Endometrial microvascular endothelial cells (primary cell): ENCODE measurements around the gene FBXO5. TPM values are rescaled to one million over a fixed set of nuclear protein-coding genes. Genes with fewer than 3 reads are reported as not detected.
"Not testable (repeated sequence)": the region's sequence is repeated elsewhere in the genome, so short reads cannot be mapped to it uniquely, and the experiment has no call there.

Source experiments
- in situ Hi-C: cut with HindIII; loops from 2 replicates; pipeline ENCODE4 v1.10.0; 2017; ENCODE audit warnings: low sequenced_read_pairs, low pct_unique_long_range_greater_than_20kb; ENCODE audit errors: inconsistent ontology term
- total RNA-seq: library from RNA; depleted of rRNA; stranded (reverse); fragments of >200 nt; gene quantifications from one replicate; pipeline ENCODE4 v1.2.3, GENCODE V29; 2015; ENCODE audit errors: inconsistent ontology term

The FBXO5 gene
- total RNA-seq, 1 donor from 2014 or later = 17.1 TPM

- in situ Hi-C loops = no loop called here
These were observed 17.4 kb upstream of the FBXO5 start for GRCh38 chr6:153000243-153000642.

GRCh38 chr6:152999538-152999937 is 16.7 kb upstream of the FBXO5 start:
- in situ Hi-C loops = not testable (repeated sequence)

GRCh38 chr6:152993847-152994246 is 11.0 kb upstream of the FBXO5 start:
- in situ Hi-C loops = no loop called here

GRCh38 chr6:152993431-152993830 is 10.6 kb upstream of the FBXO5 start:
- in situ Hi-C loops = no loop called here

GRCh38 chr6:152986978-152987377 is 4.1 kb upstream of the FBXO5 start:
- in situ Hi-C loops = no loop called here

GRCh38 chr6:152985300-152985699 is 2.5 kb upstream of the FBXO5 start:
- in situ Hi-C loops = not testable (repeated sequence)

- in situ Hi-C loops = no loop called here
These were observed 1.7 kb upstream of the FBXO5 start for GRCh38 chr6:152984513-152984872.

- in situ Hi-C loops = no loop called here
These were observed 1.0 kb upstream of the FBXO5 start for GRCh38 chr6:152983637-152984512.

- in situ Hi-C loops = no loop called here
These were observed 595 bp downstream of the FBXO5 start for GRCh38 chr6:152981989-152982903.

GRCh38 chr6:152981219-152981618 is 1.6 kb downstream of the FBXO5 start:
- in situ Hi-C loops = no loop called here

GRCh38 chr6:152980656-152981055 is 2.2 kb downstream of the FBXO5 start:
- in situ Hi-C loops = no loop called here

- in situ Hi-C loops = no loop called here
These were observed 3.7 kb downstream of the FBXO5 start for GRCh38 chr6:152979116-152979515.

- in situ Hi-C loops = no loop called here
These were observed 4.8 kb downstream of the FBXO5 start for GRCh38 chr6:152978058-152978457.

- in situ Hi-C loops = no loop called here
These were observed 5.3 kb downstream of the FBXO5 start for GRCh38 chr6:152977556-152977955.

- in situ Hi-C loops = no loop called here
These were observed 6.1 kb downstream of the FBXO5 start for GRCh38 chr6:152976749-152977148.

GRCh38 chr6:152975204-152975915 is 7.5 kb downstream of the FBXO5 start:
- in situ Hi-C loops = no loop called here

GRCh38 chr6:152973916-152974315 is 8.9 kb downstream of the FBXO5 start:
- in situ Hi-C loops = no loop called here

- in situ Hi-C loops = no loop called here
These were observed 13.0 kb downstream of the FBXO5 start for GRCh38 chr6:152969688-152970418.
